ENCODE results near the gene CCDC85A.

GRCh38 chr2:56227811-56228210, 44.0 kb downstream of the CCDC85A start:
- TF ChIP-seq, protein P1, sequence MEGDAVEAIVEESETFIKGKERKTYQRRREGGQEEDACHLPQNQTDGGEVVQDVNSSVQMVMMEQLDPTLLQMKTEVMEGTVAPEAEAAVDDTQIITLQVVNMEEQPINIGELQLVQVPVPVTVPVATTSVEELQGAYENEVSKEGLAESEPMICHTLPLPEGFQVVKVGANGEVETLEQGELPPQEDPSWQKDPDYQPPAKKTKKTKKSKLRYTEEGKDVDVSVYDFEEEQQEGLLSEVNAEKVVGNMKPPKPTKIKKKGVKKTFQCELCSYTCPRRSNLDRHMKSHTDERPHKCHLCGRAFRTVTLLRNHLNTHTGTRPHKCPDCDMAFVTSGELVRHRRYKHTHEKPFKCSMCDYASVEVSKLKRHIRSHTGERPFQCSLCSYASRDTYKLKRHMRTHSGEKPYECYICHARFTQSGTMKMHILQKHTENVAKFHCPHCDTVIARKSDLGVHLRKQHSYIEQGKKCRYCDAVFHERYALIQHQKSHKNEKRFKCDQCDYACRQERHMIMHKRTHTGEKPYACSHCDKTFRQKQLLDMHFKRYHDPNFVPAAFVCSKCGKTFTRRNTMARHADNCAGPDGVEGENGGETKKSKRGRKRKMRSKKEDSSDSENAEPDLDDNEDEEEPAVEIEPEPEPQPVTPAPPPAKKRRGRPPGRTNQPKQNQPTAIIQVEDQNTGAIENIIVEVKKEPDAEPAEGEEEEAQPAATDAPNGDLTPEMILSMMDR (IDR thresholded peaks at IDR 0.05) = no peak
- TF ChIP-seq POLR2A (IDR thresholded peaks at IDR 0.05) = no peak
